Measurements from ENCODE around the gene MROH2A.

DNA sequence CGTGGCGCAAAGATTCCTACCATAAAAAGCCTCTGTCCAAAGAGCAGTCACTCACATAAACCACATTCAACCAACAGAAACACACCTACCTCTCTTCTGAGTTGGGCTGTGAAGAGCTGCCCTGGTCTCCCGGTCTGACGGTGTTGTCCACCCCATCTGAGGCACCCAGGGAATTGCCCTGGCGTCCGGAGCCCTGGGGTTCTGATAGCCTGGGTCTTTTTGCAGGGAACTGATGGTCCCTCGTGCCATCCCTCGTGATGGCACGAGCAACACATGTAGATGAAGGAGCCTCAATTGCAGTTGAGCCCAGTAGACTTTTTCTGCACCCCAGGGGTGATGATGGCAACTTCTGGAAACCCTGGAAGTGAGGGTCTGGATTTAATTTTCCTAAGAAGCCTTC, 62.4 kb downstream of the MROH2A start:
- TF ChIP-seq POLR2AphosphoS5 (IDR thresholded peaks at IDR 0.05; ENCODE audit: borderline replicate concordance, low read depth, low read length) (no peak), EZH2 (IDR thresholded peaks at IDR 0.05) (no peak), FOXP2 (optimal IDR thresholded peaks at IDR 0.05; ENCODE audit: control extremely low read depth, extremely low read length, insufficient read depth) (no peak)

All from SK-N-MC (cell line).